Thyroid gland (tissue), 4 donors: ENCODE results near the gene PTPRJ. TPM values are rescaled to one million over a fixed set of nuclear protein-coding genes. Genes with fewer than 3 reads are reported as not detected.

Source experiments
- DNase-seq, 2 donors: peaks; one replicate each; pipeline ENCODE4 v3.0.0-alpha.2; 2019
- H3K27ac ChIP-seq, 3 donors: fragments of 200-600 bp; sonication (generic); 1 replicate in 2 of 3; 2 replicates in 1 of 3; pipeline ENCODE4 v1.5.1; 2016 to 2019; ENCODE audit warnings: mild to moderate bottlenecking in 1 of 3, moderate library complexity in 1 of 3
- H3K27me3 ChIP-seq: fragments of 200-600 bp; sonication (generic); one replicate; pipeline ENCODE4 v1.5.1; 2019
- H3K36me3 ChIP-seq, 2 donors: fragments of 200-600 bp; sonication (generic); one replicate each; pipeline ENCODE4 v1.5.1; 2016 to 2019
- H3K4me1 ChIP-seq, 2 donors: fragments of 200-600 bp; sonication (generic); one replicate each; pipeline ENCODE4 v1.5.1; 2017 to 2019
- H3K4me3 ChIP-seq, 3 donors: fragments of 200-600 bp; sonication (generic); replicated peaks in 1 of 3; 1 replicate in 2 of 3; 2 replicates in 1 of 3; pipeline ENCODE4 v1.5.1; 2016; ENCODE audit warnings: mild to moderate bottlenecking in 1 of 3
- H3K9me3 ChIP-seq: fragments of 200-600 bp; sonication (generic); one replicate; pipeline ENCODE4 v1.5.1; 2017
- POLR2A ChIP-seq, 2 donors: fragments of 450-650 bp; IDR thresholded peaks; one replicate each; pipeline ENCODE4 v1.6.1; 2017; ENCODE audit warnings: antibody characterized with exemption in 2 of 2, mild to moderate bottlenecking in 2 of 2, moderate library complexity in 1 of 2
- WGBS, 2 donors: methylation state at CpG; one replicate each; pipeline ENCODE4 v1.1.5; 2017; 5-methylcytosine and 5-hydroxymethylcytosine counted together
- intact Hi-C: fragments of 100-400 bp; cut with DNase I; formaldehyde crosslinking; loops from one replicate; pipeline ENCODE4 v1.15.1; 2023
- total RNA-seq, 4 donors: library from RNA; depleted of rRNA; stranded (reverse); fragments of >200 nt; gene quantifications; one replicate each; pipeline ENCODE4 v1.2.3, GENCODE V29; 2016
- TF ChIP-seq, protein P1 (sequence below), 6 experiments: fragments of 200-600 bp in 3 of 6; fragments of 450-650 bp in 3 of 6; sonication (generic) in 3 of 6; IDR thresholded peaks; one replicate each; pipeline ENCODE4 v1.5.1; 2016 to 2019; ENCODE audit warnings: antibody characterized with exemption in 6 of 6, mild to moderate bottlenecking in 2 of 6, inconsistent platforms in 1 of 6, moderate library complexity in 1 of 6

Gene PTPRJ
- total RNA-seq, 4 donors from 2014 or later, result 45.4 to 81.9 (median 58.6) TPM

DNA sequence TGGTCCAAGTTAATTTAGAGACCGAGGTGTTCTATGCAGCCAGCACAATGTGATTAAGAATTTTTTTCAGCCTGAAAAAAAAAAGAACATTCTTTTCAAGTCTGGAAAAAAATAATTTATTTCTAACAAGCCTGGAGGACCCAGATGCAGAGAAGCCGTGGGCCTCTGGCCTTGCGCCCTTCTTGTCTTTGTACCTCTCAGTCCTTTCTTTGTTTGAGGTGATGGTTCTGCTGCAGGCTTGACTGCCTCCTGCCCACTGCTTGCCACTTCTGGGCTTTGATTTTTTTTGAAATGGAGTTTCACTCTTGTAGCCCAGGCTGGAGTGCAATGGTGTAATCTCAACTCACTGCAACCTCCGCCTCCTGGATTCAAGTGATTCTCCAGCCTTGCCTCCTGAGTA is 7.2 kb upstream of the PTPRJ start:
- Histone ChIP-seq H3K4me1 (peaks cover 24 to 33% of the 10 kb centered on the region in 2 donors), H3K4me3 (no peak overlapping the region), H3K27ac (peak overlapping the region; percentile 89 to 94 (median 93)), H3K36me3 (no peaks in the 10 kb centered on the region), H3K27me3 (no peaks in the 10 kb centered on the region), H3K9me3 (no peaks in the 10 kb centered on the region)
- 75 to 76% methylated on average over 4 of the region's 4 CpGs for WGBS, 2 donors
- intact Hi-C loops, result loop anchor here (10.0 kb wide), 1 partner anchor 112 kb away; no protein-coding TSS in a partner anchor
- peak; percentile 58 to 59 for DNase-seq
- TF ChIP-seq, protein P1, sequence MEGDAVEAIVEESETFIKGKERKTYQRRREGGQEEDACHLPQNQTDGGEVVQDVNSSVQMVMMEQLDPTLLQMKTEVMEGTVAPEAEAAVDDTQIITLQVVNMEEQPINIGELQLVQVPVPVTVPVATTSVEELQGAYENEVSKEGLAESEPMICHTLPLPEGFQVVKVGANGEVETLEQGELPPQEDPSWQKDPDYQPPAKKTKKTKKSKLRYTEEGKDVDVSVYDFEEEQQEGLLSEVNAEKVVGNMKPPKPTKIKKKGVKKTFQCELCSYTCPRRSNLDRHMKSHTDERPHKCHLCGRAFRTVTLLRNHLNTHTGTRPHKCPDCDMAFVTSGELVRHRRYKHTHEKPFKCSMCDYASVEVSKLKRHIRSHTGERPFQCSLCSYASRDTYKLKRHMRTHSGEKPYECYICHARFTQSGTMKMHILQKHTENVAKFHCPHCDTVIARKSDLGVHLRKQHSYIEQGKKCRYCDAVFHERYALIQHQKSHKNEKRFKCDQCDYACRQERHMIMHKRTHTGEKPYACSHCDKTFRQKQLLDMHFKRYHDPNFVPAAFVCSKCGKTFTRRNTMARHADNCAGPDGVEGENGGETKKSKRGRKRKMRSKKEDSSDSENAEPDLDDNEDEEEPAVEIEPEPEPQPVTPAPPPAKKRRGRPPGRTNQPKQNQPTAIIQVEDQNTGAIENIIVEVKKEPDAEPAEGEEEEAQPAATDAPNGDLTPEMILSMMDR (IDR thresholded peaks at IDR 0.05), result no peak
- TF ChIP-seq POLR2A (IDR thresholded peaks at IDR 0.05), result no peak

DNA sequence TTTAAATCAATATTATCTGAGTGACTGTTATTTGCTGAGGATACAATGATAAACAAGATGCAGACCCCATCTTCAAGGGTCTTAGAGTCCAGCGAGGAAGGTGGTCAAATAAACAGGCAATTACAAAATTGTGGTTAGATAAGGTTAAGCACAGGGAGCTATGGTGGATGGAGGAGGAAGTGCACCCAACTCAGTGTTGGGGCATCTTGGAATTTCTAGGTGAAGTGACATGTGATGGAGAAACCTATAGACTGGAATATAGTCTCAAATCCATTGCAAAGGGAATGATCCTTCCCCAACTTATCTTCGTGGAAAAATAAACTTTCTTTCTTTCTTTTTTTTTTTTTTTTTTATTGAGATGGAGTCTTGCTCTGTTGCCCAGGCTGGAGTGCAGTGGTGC is 3.4 kb upstream of the PTPRJ start:
- Histone ChIP-seq H3K4me3 (no peak overlapping the region), H3K36me3 (no peaks in the 10 kb centered on the region), H3K9me3 (no peaks in the 10 kb centered on the region), H3K27me3 (no peaks in the 10 kb centered on the region), H3K27ac (no peak overlapping the region), H3K4me1 (peaks cover 34 to 35% of the 10 kb centered on the region in 2 donors)
- DNase-seq, result no peak
- TF ChIP-seq, protein P1 (IDR thresholded peaks at IDR 0.05), result no peak
- no peak for TF ChIP-seq POLR2A (IDR thresholded peaks at IDR 0.05)
- WGBS, 2 donors, result 77 to 86% methylated on average over 2 of the region's 2 CpGs
- intact Hi-C loops, result loop anchor here (5.0 to 10.0 kb wide), 2 partner anchors 35 to 108 kb away; no protein-coding TSS in a partner anchor

DNA sequence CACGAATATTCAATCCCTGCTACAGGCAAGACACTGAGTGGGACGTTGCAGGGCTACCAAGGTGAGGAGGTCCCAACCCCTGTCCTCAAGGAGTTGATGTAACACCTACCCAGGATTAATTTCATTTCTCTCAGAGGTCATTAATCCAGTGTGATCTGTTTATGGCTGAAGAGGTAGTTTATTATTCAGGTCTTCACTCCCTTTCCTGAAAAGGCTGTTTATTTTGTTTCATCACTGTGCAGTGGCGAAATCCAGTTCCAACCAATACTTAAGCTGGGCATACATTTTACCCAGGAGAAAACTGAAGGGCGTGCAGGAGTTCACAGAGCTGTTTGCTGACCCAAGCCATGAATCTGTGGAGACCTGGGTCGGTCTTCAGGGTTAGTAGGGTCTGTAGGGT is 2.7 kb upstream of the PTPRJ start:
- H3K27me3 ChIP-seq, result no peaks in the 10 kb centered on the region
- peaks cover 40 to 42% of the 10 kb centered on the region in 2 donors for H3K4me1 ChIP-seq
- no peak for TF ChIP-seq POLR2A (IDR thresholded peaks at IDR 0.05)
- TF ChIP-seq, protein P1 (IDR thresholded peaks at IDR 0.05), result no peak
- DNase-seq, result no peak
- no peaks in the 10 kb centered on the region for H3K36me3 ChIP-seq
- no peak overlapping the region for H3K4me3 ChIP-seq
- intact Hi-C loops, result loop anchor here (5.0 to 10.0 kb wide), 2 partner anchors 35 to 107 kb away; no protein-coding TSS in a partner anchor
- peak overlapping the region in 1 of 3 donors; percentile 45 for H3K27ac ChIP-seq
- WGBS, 2 donors, result 93 to 96% methylated on average over 5 of the region's 5 CpGs
- no peaks in the 10 kb centered on the region for H3K9me3 ChIP-seq

DNA sequence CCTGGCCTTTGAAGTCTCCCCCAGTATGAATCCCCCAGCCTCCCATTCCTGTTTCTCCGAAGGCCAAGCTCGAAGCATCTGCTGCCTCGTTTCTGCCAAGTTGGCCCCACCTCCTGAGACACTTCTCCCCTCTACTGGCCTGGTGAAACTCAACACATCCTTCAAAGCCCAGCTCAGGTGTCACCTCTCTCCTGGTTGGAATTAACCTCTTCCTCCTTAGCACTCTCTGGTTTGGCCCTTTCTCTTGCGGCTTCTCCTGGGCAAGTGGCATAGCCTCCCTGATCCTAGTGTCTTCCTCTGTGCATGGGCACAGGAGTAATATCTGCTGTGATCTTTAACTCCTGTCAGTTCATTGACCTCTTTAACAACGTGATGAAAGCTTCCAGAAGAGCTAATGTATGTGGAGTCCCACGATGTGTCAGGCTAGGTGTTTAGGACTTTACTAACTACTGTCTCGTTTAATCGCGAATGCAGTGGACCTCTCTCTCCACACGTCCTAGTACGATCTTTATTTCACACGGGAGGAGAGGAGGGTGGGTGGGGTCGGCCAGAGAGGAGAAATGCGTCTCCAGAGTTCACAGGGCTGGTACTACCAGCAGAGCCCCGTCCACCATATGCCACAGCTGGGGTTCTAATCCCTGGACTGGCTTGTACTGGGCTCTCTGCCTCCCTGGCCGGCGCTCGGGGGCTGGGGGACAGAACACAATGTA is 826 bp upstream of the PTPRJ start:
- WGBS, 2 donors, result 32 to 48% methylated on average over 15 to 18 of the region's 18 CpGs
- peak overlapping the region; percentile 97 to 99 (median 98) for H3K27ac ChIP-seq
- H3K4me1 ChIP-seq, result peaks cover 38 to 44% of the 10 kb centered on the region in 2 donors
- H3K27me3 ChIP-seq, result no peaks in the 10 kb centered on the region
- peak; percentile 63 to 64 for DNase-seq
- peak overlapping the region in 1 of 3 donors; percentile 85 for H3K4me3 ChIP-seq
- TF ChIP-seq, protein P1 (IDR thresholded peaks at IDR 0.05), result no peak
- peak in 1 of 2 donors; percentile 40 for TF ChIP-seq POLR2A (IDR thresholded peaks at IDR 0.05)
- intact Hi-C loops, result loop anchor here (5.0 to 10.0 kb wide), 2 partner anchors 37 to 105 kb away; no protein-coding TSS in a partner anchor
- H3K36me3 ChIP-seq, result no peaks in the 10 kb centered on the region
- no peaks in the 10 kb centered on the region for H3K9me3 ChIP-seq
